ENCODE results near the gene DNAJC3. TPM values are rescaled to one million over a fixed set of nuclear protein-coding genes. Genes with fewer than 3 reads are reported as not detected.

Gene DNAJC3
- polyA plus RNA-seq, 1 donor (not counting 4 experiments of a cell fraction or from before 2014, with no cell fraction given): 23.8 TPM

- Histone ChIP-seq H3K9me3 (ENCODE audit: control insufficient read depth, low read depth, low read length) (no peaks in the 10 kb centered on the region), H3K27me3 (ENCODE audit: control insufficient read depth, extremely low read depth, insufficient read depth, low read length) (peaks cover 6% of the 10 kb centered on the region), H3K9me1 (ENCODE audit: control insufficient read depth, extremely low read depth, insufficient read depth, low read length) (no peaks in the 10 kb centered on the region), H2AFZ (ENCODE audit: control insufficient read depth, low read length) (no peak overlapping the region), H3K36me3 (ENCODE audit: control insufficient read depth in 2 of 2, extremely low read depth in 1 of 2, insufficient read depth in 2 of 2, low read length in 2 of 2) (no peaks in the 10 kb centered on the region), H3K79me2 (ENCODE audit: control insufficient read depth, insufficient read depth, low read length) (no peaks in the 10 kb centered on the region), H3K4me1 (ENCODE audit: control insufficient read depth, extremely low read depth, insufficient read depth, low read length) (no peaks in the 10 kb centered on the region), H3K4me2 (ENCODE audit: control insufficient read depth, extremely low read depth, insufficient read depth, low read depth, low read length) (no peak overlapping the region), H4K20me1 (ENCODE audit: control insufficient read depth, extremely low read depth, insufficient read depth, low read length) (no peaks in the 10 kb centered on the region), H3K9ac (ENCODE audit: control insufficient read depth, extremely low read depth, insufficient read depth, low read length) (no peak overlapping the region), H3K4me3 (ENCODE audit: control insufficient read depth in 2 of 3, extremely low read depth in 1 of 3, insufficient read depth in 2 of 3, low read depth in 1 of 3, low read length in 3 of 3) (no peak overlapping the region), H3K27ac (ENCODE audit: control insufficient read depth, insufficient read depth, low read length) (no peak overlapping the region)
- dilution Hi-C loops (cut with MboI; ENCODE audit: extremely low pct_ligation_motif_present, low sequenced_read_pairs): no loop called here
- no peak for DNase-seq (ENCODE audit: low read depth, low spot score)
- no peak for TF ChIP-seq EZH2 (IDR thresholded peaks at IDR 0.05; ENCODE audit: low read length)
- no peak for TF ChIP-seq CTCF (optimal IDR thresholded peaks at IDR 0.05 in 1 of 3, IDR thresholded peaks at IDR 0.05 in 1 of 3, conservative IDR thresholded peaks at IDR 0.05 in 1 of 3; ENCODE audit: extremely low read depth in 1 of 3, insufficient read depth in 2 of 3, low read length in 3 of 3)
- FAIRE-seq: no peak
Observed at GRCh38 chr13:95656386-95657015, 20.4 kb upstream of the DNAJC3 start.

GRCh38 chr13:95659500-95659899 lies 17.4 kb upstream of the DNAJC3 start:
- H3K79me2 ChIP-seq (ENCODE audit: control insufficient read depth, insufficient read depth, low read length): no peaks in the 10 kb centered on the region
- TF ChIP-seq EZH2 (IDR thresholded peaks at IDR 0.05; ENCODE audit: low read length): no peak
- no peak for TF ChIP-seq CTCF (optimal IDR thresholded peaks at IDR 0.05 in 1 of 3, IDR thresholded peaks at IDR 0.05 in 1 of 3, conservative IDR thresholded peaks at IDR 0.05 in 1 of 3; ENCODE audit: extremely low read depth in 1 of 3, insufficient read depth in 2 of 3, low read length in 3 of 3)
- H3K4me3 ChIP-seq (ENCODE audit: control insufficient read depth in 2 of 3, extremely low read depth in 1 of 3, insufficient read depth in 2 of 3, low read depth in 1 of 3, low read length in 3 of 3): no peak overlapping the region
- no peaks in the 10 kb centered on the region for H3K36me3 ChIP-seq (ENCODE audit: control insufficient read depth in 2 of 2, extremely low read depth in 1 of 2, insufficient read depth in 2 of 2, low read length in 2 of 2)
- dilution Hi-C loops (cut with MboI; ENCODE audit: extremely low pct_ligation_motif_present, low sequenced_read_pairs): no loop called here
- no peaks in the 10 kb centered on the region for H3K9me1 ChIP-seq (ENCODE audit: control insufficient read depth, extremely low read depth, insufficient read depth, low read length)
- H3K4me2 ChIP-seq (ENCODE audit: control insufficient read depth, extremely low read depth, insufficient read depth, low read depth, low read length): no peak overlapping the region
- no peak overlapping the region for H2AFZ ChIP-seq (ENCODE audit: control insufficient read depth, low read length)
- no peaks in the 10 kb centered on the region for H4K20me1 ChIP-seq (ENCODE audit: control insufficient read depth, extremely low read depth, insufficient read depth, low read length)
- H3K9ac ChIP-seq (ENCODE audit: control insufficient read depth, extremely low read depth, insufficient read depth, low read length): no peak overlapping the region
- no peaks in the 10 kb centered on the region for H3K4me1 ChIP-seq (ENCODE audit: control insufficient read depth, extremely low read depth, insufficient read depth, low read length)
- H3K27me3 ChIP-seq (ENCODE audit: control insufficient read depth, extremely low read depth, insufficient read depth, low read length): no peaks in the 10 kb centered on the region
- no peaks in the 10 kb centered on the region for H3K9me3 ChIP-seq (ENCODE audit: control insufficient read depth, low read depth, low read length)
- DNase-seq (ENCODE audit: low read depth, low spot score): no peak
- no peak overlapping the region for H3K27ac ChIP-seq (ENCODE audit: control insufficient read depth, insufficient read depth, low read length)
- no peak for FAIRE-seq
